Keratinocyte (primary cell): ENCODE results near the gene MAP3K14. TPM values are rescaled to one million over a fixed set of nuclear protein-coding genes. Genes with fewer than 3 reads are reported as not detected.
"Not testable (repeated sequence)": the region's sequence is repeated elsewhere in the genome, so short reads cannot be mapped to it uniquely, and the experiment has no call there.

ENCODE experiments used
- DNase-seq: peaks from one replicate; pipeline ENCODE4 v3.0.0-alpha.2; 2011; ENCODE audit warnings: low read depth, missing footprints, low spot score
- FAIRE-seq: peaks from 2 replicates; lab custom pipeline; 2011; peaks lifted over from hg19 to GRCh38; lab: Jason Lieb, UNC
- H2AFZ ChIP-seq: 2 replicates; pipeline ENCODE4 v1.6.0; 2012; ENCODE audit warnings: low read length, control low read depth, inconsistent platforms; ENCODE audit not compliant: control insufficient read depth
- H3K27ac ChIP-seq: 2 replicates; pipeline ENCODE4 v1.5.1; 2011; ENCODE audit warnings: low read length; ENCODE audit not compliant: control insufficient read depth, insufficient read depth
- H3K27me3 ChIP-seq: 3 replicates; pipeline ENCODE4 v1.6.0; 2011; ENCODE audit warnings: low read length; ENCODE audit not compliant: control insufficient read depth, insufficient read depth; ENCODE audit errors: extremely low read depth
- H3K36me3 ChIP-seq, 2 experiments: 2 replicates in 1 of 2; 3 replicates in 1 of 2; pipeline ENCODE4 v1.5.1; 2011; ENCODE audit warnings: low read length in 2 of 2, mild to moderate bottlenecking in 1 of 2; ENCODE audit not compliant: control insufficient read depth in 2 of 2, insufficient read depth in 2 of 2; ENCODE audit errors: extremely low read depth in 1 of 2
- H3K4me1 ChIP-seq: 3 replicates; pipeline ENCODE4 v1.5.1; 2011; ENCODE audit warnings: low read length; ENCODE audit not compliant: control insufficient read depth, insufficient read depth; ENCODE audit errors: extremely low read depth
- H3K4me2 ChIP-seq: 3 replicates; pipeline ENCODE4 v1.6.0; 2011; ENCODE audit warnings: low read depth, low read length; ENCODE audit not compliant: control insufficient read depth, insufficient read depth; ENCODE audit errors: extremely low read depth
- H3K4me3 ChIP-seq, 3 experiments: fragments of 200-600 bp in 1 of 3; sonication (generic) in 1 of 3; 2 replicates in 2 of 3; 3 replicates in 1 of 3; pipeline ENCODE4 v1.5.1; 2011 to 2016; ENCODE audit warnings: low read length in 3 of 3, mild to moderate bottlenecking in 3 of 3, control low read depth in 2 of 3, inconsistent platforms in 1 of 3, low read depth in 1 of 3, mixed read lengths in 1 of 3, mixed run types in 1 of 3, moderate library complexity in 1 of 3; ENCODE audit not compliant: control insufficient read depth in 2 of 3, insufficient read depth in 2 of 3; ENCODE audit errors: extremely low read depth in 1 of 3
- H3K79me2 ChIP-seq: 2 replicates; pipeline ENCODE4 v1.6.0; 2012; ENCODE audit warnings: low read length; ENCODE audit not compliant: control insufficient read depth, insufficient read depth
- H3K9ac ChIP-seq: 3 replicates; pipeline ENCODE4 v1.6.0; 2011; ENCODE audit warnings: low read length; ENCODE audit not compliant: control insufficient read depth, insufficient read depth; ENCODE audit errors: extremely low read depth
- H3K9me1 ChIP-seq: 3 replicates; pipeline ENCODE4 v1.6.0; 2011; ENCODE audit warnings: low read length; ENCODE audit not compliant: control insufficient read depth, insufficient read depth; ENCODE audit errors: extremely low read depth
- H3K9me3 ChIP-seq: 2 replicates; pipeline ENCODE4 v1.5.1; 2012; ENCODE audit warnings: low read depth, low read length; ENCODE audit not compliant: control insufficient read depth
- H4K20me1 ChIP-seq: 3 replicates; pipeline ENCODE4 v1.6.0; 2011; ENCODE audit warnings: low read length; ENCODE audit not compliant: control insufficient read depth, insufficient read depth; ENCODE audit errors: extremely low read depth
- EZH2 ChIP-seq: IDR thresholded peaks from one replicate; pipeline ENCODE4 v1.6.1; 2012; ENCODE audit warnings: inconsistent platforms, mild to moderate bottlenecking, low read length, moderate library complexity
- dilution Hi-C: fragments of 300-500 bp; cut with MboI; formaldehyde crosslinking; loops from one replicate; pipeline ENCODE4 v1.7.0; 2020; ENCODE audit warnings: low sequenced_read_pairs; ENCODE audit not compliant: extremely low pct_ligation_motif_present
- polyA plus RNA-seq, 5 experiments: library from polyadenylated mRNA; depleted of rRNA in 3 of 5; stranded (reverse) in 3 of 5; stranded (forward) in 1 of 5; unstranded in 1 of 5; fragments of >200 nt; gene quantifications; 1 replicate in 1 of 5; 2 replicates in 3 of 5; 3 replicates in 1 of 5; pipeline versions ENCODE4 v1.2.1 to v1.2.3, GENCODE V29; 2011 to 2012; ENCODE audit warnings: missing spikeins in 2 of 5, low read depth in 1 of 5, low replicate concordance in 1 of 5
- TF ChIP-seq, protein P1 (sequence below), 3 experiments: IDR thresholded peaks in 1 of 3; conservative IDR thresholded peaks in 1 of 3; optimal IDR thresholded peaks in 1 of 3; 2 replicates in 2 of 3; 3 replicates in 1 of 3; pipeline versions ENCODE3 to v1.5.1; 2011; ENCODE audit warnings: low read length in 3 of 3, mild to moderate bottlenecking in 3 of 3, moderate library complexity in 2 of 3, control low read depth in 1 of 3, inconsistent platforms in 1 of 3; ENCODE audit not compliant: insufficient read depth in 2 of 3; ENCODE audit errors: extremely low read depth in 1 of 3

Gene MAP3K14
- polyA plus RNA-seq, 1 donor (not counting 4 experiments of a cell fraction or from before 2014, with no cell fraction given), result 6.5 TPM

DNA sequence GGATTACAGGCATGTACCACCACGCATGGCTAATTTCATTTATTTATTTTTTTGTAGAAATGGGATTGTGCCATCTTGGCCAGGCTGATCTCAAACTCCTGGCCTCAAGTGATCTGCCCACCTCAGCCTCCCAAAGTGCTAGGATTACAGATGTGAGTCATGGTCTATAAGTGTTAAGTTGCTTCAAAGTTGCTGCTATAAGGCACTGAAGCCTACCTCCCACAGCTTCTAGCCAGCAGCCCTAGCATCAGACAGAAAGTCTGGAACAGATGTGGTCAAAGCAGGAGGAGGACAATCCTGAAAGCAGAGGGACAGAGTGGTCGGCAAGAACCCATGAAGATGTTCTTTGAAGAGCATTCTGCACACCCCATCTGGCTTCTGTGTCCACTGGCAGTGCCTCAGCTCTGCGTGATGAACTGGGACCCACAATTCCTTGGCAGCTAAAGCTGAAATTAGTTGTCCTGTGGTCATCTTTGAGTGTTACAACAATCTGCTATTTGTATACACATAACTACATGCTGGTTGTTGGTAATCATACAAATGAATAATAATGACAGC is 11.2 kb downstream of the MAP3K14 start:
- H3K36me3 ChIP-seq, result peaks cover 11 to 25% of the 10 kb centered on the region in 2 experiments
- H3K4me1 ChIP-seq, result peaks cover 46% of the 10 kb centered on the region
- no peaks in the 10 kb centered on the region for H3K9me3 ChIP-seq
- no peak overlapping the region for H2AFZ ChIP-seq
- DNase-seq (no peak), FAIRE-seq (no peak)
- H3K4me2 ChIP-seq, result no peak overlapping the region
- H3K27ac ChIP-seq, result peak overlapping the region; percentile 40
- no peaks in the 10 kb centered on the region for H3K27me3 ChIP-seq
- TF ChIP-seq EZH2, result no peak
- TF ChIP-seq, protein P1, sequence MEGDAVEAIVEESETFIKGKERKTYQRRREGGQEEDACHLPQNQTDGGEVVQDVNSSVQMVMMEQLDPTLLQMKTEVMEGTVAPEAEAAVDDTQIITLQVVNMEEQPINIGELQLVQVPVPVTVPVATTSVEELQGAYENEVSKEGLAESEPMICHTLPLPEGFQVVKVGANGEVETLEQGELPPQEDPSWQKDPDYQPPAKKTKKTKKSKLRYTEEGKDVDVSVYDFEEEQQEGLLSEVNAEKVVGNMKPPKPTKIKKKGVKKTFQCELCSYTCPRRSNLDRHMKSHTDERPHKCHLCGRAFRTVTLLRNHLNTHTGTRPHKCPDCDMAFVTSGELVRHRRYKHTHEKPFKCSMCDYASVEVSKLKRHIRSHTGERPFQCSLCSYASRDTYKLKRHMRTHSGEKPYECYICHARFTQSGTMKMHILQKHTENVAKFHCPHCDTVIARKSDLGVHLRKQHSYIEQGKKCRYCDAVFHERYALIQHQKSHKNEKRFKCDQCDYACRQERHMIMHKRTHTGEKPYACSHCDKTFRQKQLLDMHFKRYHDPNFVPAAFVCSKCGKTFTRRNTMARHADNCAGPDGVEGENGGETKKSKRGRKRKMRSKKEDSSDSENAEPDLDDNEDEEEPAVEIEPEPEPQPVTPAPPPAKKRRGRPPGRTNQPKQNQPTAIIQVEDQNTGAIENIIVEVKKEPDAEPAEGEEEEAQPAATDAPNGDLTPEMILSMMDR (optimal IDR thresholded peaks at IDR 0.05 in 1 of 3, IDR thresholded peaks at IDR 0.05 in 1 of 3, conservative IDR thresholded peaks at IDR 0.05 in 1 of 3; ENCODE audit: extremely low read depth in 1 of 3, insufficient read depth in 2 of 3, low read length in 3 of 3), result no peak
- peaks cover 10% of the 10 kb centered on the region for H3K9me1 ChIP-seq
- dilution Hi-C loops, result no loop called here
- H3K9ac ChIP-seq, result no peak overlapping the region
- H3K4me3 ChIP-seq, result no peak overlapping the region
- peaks cover 81% of the 10 kb centered on the region for H3K79me2 ChIP-seq
- H4K20me1 ChIP-seq, result peaks cover 17% of the 10 kb centered on the region

DNA sequence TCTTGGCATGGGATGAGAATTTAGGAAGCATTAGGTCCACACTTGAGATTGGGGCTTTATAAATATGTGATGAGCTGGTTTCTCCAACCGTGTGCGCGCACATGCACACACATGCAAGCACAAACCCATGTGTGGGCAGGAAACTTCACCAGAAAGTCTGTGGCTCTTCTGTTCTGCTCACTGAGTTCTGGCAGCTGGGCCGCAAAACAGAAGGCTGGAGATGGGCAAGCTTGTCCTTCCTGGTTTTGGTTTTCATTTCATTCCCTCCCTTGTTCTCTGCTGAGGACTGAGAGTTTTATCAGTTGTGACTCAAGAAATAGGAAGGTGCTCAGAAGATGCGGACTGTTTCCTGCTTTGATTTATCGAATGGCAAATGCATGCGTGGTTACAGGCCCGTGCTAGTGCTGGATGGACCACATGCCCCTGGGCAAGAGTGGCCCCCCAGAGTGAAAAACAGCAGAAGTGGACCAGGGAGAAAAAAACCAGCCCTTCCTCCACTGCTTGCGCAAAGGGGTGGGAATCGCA is 14.1 kb downstream of the MAP3K14 start:
- dilution Hi-C loops, result no loop called here
- FAIRE-seq (peak; percentile 90), DNase-seq (no peak)
- Histone ChIP-seq H3K9me1 (peaks cover 12% of the 10 kb centered on the region), H3K4me3 (peak overlapping the region in 1 of 3 experiments; percentile 7), H3K36me3 (peaks cover 5 to 17% of the 10 kb centered on the region in 2 experiments), H3K79me2 (peaks cover 81% of the 10 kb centered on the region), H3K27me3 (no peaks in the 10 kb centered on the region), H3K27ac (peak overlapping the region; percentile 55), H3K9ac (peak overlapping the region; percentile 36), H3K9me3 (no peaks in the 10 kb centered on the region), H2AFZ (peak overlapping the region; percentile 29), H3K4me1 (peaks cover 52% of the 10 kb centered on the region), H3K4me2 (peak overlapping the region; percentile 65), H4K20me1 (peaks cover 10% of the 10 kb centered on the region)
- TF ChIP-seq EZH2, result no peak
- TF ChIP-seq, protein P1 (optimal IDR thresholded peaks at IDR 0.05 in 1 of 3, IDR thresholded peaks at IDR 0.05 in 1 of 3, conservative IDR thresholded peaks at IDR 0.05 in 1 of 3; ENCODE audit: extremely low read depth in 1 of 3, insufficient read depth in 2 of 3, low read length in 3 of 3), result no peak

DNA sequence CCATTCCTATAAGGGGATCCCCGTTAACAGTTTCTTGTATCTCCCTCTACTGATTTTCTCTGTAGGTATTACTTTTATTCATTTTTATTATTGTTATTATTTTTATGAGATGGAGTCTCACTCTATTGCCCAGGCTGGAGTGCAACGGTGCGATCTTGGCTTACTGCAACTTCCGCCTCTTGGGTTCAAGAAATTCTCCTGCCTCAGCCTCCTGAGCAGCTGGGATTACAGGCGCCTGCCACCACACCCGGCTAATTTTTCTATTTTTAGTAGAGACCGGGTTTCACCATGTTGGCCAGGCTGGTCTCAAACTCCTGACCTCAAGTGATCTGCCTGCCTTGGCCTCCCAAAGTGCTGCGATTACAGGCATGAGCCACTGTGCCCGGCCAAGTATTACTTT is 14.6 kb downstream of the MAP3K14 start:
- peaks cover 5 to 17% of the 10 kb centered on the region in 2 experiments for H3K36me3 ChIP-seq
- H3K9me1 ChIP-seq, result peaks cover 10% of the 10 kb centered on the region
- H3K27me3 ChIP-seq, H3K9ac ChIP-seq, FAIRE-seq, H4K20me1 ChIP-seq, DNase-seq, H2AFZ ChIP-seq, H3K4me3 ChIP-seq, H3K9me3 ChIP-seq, dilution Hi-C loops: not testable (repeated sequence)
- peak overlapping the region; percentile 65 for H3K4me2 ChIP-seq
- peaks cover 79% of the 10 kb centered on the region for H3K79me2 ChIP-seq
- H3K4me1 ChIP-seq, result peaks cover 48% of the 10 kb centered on the region
- H3K27ac ChIP-seq, result peak overlapping the region; percentile 55
